GM18526 (cell line): ENCODE measurements around the gene MSH3.

Experiments used
- POLR2A ChIP-seq: IDR thresholded peaks from 3 replicates; pipeline ENCODE4 v1.6.1; 2011; ENCODE audit not compliant: insufficient read length; ENCODE audit errors: extremely low read depth

The MSH3 gene

DNA sequence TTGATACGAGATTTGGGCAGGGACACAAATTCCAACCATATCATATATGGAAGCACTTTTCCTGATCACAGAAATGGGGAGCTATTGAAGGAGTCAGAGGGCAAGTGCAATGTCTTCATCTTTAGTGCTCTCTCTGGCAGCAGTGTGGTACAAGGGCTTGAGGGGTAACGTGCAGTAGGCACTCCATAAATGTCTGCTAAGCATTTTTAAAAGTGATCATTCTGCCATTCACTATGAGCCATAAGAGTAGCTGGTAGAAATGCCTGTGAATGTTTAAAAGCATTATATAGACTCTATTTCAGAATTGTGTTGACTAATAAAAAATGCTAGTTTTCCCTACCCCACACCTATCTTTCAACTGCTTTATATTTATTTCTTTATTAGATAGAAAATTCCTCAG, 61.4 kb downstream of the MSH3 start:
- no peak for TF ChIP-seq POLR2A

DNA sequence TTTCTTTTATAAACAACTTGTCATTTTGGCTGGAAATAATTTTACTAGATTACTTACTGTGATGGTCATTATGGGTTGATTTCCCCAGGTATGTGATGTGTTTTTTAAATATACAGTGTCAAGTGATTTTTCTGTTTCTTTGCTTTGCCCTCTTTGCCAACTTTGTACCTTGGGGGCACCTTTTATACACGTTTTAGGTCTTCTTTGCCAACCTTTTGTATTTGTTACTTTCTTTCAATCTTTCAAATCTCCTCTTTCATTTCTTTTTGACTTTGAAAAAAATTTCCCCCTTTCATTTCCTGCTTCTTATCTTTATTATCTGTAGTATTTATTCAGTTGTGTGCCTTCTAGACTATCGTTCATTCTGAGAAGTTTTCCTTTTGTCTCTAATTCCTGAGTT, 65.7 kb downstream of the MSH3 start:
- no peak for TF ChIP-seq POLR2A

DNA sequence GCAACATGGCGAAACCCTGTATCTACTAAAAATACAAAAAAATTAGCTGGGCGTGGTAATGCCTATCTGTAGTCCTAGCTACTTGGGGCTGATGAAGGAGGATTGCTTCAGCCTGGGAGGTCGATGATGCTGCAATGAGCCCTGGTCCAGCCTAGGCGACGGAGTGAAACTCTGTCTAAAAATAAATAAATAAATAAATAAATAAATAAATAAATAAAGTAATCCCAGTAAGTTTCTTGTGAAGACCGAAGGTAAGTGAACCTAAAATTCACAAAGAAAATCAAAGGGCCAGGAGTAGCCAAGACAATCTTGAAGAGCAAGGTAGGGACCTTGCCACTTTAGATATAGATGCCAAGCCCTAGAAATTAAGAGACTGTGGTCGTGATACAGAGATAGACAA, 68.5 kb downstream of the MSH3 start:
- no peak for TF ChIP-seq POLR2A

DNA sequence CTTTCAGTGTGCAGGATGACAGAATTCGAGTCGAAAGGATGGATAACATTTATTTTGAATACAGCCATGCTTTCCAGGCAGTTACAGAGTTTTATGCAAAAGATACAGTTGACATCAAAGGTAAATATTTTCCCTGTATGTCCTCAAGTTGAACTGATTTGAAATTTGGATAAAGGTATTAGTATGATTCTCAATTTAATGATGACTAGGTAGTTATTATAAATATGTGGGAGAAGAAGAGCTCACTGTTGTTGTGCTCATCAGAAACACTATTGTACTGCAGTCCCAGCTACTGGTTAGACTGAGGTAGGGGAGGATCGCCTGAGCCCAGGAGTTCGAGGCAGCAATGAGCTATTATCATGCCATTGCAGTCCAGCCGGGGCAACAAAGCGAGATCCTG, 71.0 kb downstream of the MSH3 start:
- TF ChIP-seq POLR2A, result no peak

DNA sequence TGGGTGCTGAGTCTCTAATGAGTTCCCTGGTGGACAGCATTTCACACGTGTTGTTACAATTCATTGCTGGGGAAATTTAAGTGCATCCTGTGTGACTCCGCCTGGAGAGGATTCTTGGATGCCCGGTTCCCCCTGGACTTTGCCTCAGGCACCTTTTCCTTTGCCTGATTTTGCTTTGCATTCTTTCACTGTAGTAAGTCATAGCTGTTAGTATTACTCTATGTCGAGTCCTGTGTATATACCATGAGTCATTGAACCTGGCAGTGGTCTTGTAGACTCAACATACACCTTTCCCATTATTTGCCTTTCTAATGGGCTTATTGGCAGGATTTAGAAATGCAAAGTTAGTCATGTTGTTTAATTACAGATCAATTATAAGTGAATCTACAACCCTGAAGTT, 82.3 kb downstream of the MSH3 start:
- no peak for TF ChIP-seq POLR2A

DNA sequence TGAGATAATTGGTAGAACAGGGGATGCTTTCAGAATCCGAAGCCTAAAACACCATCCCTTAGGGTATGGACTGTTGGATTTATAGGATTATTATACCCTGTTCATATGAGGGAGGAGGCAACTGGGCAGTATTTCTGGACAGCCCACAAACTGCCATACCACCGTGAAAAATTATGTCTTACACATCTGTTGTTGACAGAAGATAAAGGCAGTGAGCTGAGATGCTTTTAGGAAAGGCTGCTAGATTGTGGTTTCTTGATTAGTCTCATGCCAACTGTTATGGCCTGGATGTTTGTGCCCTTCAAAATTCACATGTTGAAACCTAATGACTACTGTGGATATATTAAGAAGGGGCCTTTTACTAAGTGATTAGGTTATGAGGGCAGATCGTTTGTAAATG, 84.0 kb downstream of the MSH3 start:
- TF ChIP-seq POLR2A, result no peak

DNA sequence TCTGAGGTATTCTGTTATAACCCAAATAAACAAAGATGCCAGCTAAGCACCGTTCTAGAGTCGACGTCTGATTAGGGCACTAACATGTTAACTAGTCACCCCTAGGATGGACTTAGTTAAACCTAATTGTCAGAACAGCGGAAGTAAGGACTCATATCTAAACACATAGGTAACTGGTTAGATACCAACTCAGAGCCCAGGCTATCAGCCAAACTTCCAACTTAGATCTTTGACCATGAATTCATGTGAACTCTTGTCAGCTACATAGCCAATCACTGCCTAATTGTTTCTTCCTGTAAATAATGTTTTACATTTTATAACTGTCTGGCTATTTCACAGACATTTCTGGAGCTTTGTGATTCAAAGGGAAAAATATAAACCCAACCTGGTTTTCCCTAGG, 84.6 kb downstream of the MSH3 start:
- TF ChIP-seq POLR2A, result no peak

DNA sequence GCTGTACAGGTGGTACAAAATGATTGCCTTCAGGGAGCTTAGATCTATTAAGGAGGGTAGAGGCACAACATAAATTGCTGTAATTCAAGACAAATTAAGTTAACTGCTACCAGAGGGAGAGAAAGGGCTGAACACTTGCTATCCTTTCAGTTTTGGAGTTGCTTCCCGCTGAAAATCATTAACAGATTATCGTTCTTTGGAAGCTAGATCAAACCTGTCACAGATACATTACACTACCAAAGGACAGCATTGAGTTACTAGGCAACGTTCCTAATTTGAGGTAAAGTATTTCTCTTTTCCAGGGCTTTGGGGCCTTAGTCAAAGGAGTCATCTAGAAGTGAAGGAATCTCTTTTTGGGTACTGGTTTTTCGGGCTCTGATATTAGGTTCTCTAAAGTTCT, 85.0 kb downstream of the MSH3 start:
- no peak for TF ChIP-seq POLR2A

DNA sequence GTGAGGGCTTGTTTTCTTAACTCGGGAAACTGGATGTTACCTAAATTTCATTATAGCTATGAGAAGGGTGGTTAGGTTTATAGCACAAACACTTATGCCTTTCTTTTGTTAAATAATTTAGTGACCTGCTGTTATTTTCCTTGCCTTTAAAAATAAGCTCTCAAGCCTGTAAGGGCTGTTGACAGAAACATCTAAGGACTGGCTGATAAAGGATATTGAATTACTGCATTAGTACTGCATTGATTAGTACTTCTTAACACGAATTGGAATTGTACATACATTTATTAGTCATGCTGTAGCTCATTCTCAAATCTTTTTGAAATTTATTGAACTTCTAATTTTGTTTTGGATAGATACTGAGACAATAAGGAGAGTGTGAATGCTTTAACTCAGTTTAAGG, 85.4 kb downstream of the MSH3 start:
- TF ChIP-seq POLR2A, result no peak

DNA sequence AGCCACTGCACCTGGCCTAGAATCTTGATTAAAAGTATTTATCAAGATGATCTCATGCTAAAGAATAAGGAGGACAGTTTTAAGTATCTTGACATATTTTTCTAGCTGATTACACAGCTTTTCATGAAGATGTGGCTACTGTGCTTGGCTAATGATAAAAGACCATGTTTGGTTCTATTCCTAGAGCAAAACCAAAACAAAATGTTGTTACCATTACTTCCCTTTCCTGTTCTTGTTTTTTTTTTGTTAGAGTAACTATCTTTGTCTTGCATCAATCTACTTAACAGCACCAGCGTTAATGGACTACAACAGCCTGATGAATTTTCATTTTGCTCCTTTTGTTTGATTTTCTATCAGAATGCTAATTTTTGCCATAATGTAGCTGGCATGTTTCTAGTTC, 86.5 kb downstream of the MSH3 start:
- no peak for TF ChIP-seq POLR2A

DNA sequence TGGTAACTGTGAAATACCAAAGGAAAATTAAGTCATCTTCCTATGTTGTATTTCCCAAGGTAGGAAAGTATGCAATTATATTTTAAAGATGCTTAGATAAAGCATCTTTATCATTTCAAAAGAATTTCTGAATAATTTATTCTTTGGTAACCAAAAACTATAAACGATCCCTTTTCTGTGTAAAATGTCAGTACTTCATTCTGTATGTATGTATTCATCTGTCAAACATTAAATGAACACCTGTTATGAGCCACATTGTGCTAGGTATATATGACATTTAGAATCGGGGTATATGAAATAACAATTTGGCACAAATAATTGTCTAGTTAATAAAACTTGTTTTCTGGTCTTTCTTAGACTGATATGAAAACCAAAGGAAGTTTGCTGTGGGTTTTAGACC, 89.7 kb downstream of the MSH3 start:
- no peak for TF ChIP-seq POLR2A

DNA sequence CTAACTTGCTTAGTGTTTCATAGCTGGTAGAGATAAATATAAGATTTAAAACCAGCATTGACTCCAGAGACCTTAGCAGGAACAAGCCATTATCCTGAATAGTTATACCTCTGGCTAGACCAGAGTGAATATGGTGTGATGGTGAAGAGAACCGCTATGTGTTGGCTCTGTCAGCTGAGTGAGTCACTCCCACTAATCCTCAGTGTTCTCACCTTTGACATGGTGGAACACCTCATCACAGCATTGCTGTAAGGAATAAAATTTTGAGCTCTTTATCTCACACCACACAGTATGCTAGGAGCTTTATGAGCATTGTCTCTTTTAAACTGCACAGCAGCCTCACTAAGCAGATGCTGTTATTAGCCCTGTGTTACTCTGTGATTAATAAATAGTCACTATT, 91.0 kb downstream of the MSH3 start:
- no peak for TF ChIP-seq POLR2A

DNA sequence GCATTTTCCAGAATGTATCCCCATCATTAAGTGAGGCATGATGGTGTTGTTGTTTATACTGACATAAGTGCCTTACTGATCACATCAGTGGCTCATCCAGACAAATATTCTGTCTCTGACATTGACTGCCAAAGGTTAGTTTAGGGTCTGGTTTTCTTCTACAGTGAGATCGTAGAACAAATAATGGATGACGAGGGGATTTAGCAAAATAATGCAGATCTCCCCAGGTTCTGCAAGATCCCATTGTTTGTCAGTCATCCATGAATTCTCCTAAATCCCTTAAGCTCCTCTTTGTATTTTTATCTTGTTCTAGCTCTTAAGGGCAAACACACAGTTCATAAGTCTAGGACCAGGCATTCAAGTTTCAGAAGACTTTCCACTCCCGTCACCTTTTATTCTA, 93.5 kb downstream of the MSH3 start:
- TF ChIP-seq POLR2A, result no peak

DNA sequence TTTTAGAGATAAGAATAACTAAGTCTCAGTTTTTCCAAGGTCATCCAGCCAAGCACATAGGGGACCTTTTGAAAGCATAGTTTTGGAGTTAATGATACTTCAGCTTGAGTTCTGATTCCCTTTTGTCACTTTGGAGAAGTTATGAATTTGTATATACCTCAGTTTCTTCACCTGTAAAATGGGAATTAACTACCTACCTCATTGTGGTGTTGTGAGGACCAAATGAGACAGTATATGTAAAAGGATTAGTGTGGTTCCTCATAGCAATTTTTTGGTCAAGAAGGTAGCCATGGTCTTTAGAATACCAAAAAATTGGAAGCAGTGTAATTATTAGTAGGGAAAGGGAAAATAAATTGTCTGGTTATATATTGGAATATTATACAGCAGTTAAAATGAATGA, 98.0 kb downstream of the MSH3 start:
- TF ChIP-seq POLR2A, result no peak

DNA sequence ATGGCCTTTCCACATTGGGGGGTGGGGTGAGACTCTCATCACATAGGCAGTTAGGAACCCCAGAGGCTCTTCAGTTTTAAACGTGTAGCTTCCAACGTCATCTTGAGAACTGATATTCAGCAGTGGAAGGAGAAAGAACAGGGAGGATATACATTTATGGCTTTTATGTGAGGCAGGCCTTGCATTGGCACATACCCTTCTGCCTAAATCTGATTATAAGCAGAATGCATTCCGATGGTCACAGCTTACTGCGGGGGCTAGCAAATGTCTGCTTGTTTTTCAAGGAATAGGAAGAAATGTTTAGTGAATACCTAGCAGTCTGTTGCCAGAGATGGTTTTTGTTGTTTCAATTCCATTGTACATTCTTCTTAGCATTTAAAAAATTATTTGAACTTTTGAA, 99.3 kb downstream of the MSH3 start:
- TF ChIP-seq POLR2A, result no peak

DNA sequence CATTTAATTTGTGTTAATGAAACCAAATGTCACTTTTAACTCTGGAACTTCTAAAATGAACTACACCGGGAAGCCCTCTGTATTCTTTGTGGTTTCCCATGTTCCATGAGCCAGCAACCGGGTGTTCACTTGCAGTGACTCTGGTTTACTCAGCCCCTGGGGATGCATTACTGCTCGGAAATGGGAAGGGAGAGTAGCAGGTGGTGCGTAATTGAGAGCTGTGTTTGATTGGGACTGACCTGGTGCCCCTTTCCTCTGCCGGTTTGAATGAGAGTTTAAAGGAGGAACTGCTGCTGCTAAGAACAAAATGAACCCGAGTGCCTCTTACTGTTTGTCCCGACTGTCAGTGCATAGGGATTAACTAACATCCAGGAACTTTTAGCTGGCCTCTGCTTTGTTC, 100.4 kb downstream of the MSH3 start:
- no peak for TF ChIP-seq POLR2A

DNA sequence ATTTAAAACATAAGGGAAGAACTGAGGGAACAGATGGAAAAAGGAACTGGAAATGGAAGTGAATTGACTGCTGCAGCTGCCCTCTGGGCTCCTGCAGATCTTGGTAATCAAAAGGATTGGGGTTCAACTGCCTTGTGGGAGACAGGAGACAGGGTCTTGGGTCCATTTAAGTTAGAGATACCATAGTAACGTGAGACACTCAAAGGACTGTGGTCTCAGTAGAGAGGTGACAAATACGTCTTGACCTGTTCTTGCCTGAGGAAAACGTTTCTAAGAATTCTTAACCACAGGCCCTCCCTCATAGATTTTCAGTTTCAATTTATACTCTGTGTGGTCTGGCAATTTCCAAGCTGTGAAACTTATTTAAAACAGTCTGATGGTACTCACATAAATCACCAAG, 101.2 kb downstream of the MSH3 start:
- no peak for TF ChIP-seq POLR2A

DNA sequence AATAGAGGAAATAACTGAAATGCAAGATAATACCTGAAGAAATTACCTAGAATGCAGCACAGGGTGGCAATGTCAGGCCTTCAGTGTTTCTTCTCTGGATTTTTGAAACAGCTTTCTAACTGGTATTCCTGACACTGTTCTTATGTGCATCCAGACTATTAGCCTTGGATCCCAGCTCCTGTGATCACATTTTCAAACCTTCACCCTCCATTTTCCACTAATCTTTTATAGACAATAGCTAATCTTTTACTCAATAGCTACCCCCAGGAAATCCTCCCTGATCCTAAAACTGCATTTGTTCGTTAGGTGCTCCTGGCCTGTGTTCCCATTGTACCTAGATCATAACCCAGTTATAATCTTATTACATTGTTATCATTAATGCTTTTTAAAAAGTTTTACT, 101.8 kb downstream of the MSH3 start:
- TF ChIP-seq POLR2A, result no peak
